Testis (tissue), 2 donors: Measurements from ENCODE around the gene OVCH2.

Experiments
- POLR2A ChIP-seq: fragments of 450-650 bp; IDR thresholded peaks from one replicate; pipeline ENCODE4 v1.6.1; 2017; ENCODE audit warnings: antibody characterized with exemption, mild to moderate bottlenecking, moderate library complexity
- TF ChIP-seq, protein P1 (sequence below), 3 experiments: fragments of 450-650 bp in 2 of 3; fragments of 200-600 bp in 1 of 3; sonication (generic) in 1 of 3; IDR thresholded peaks; one replicate each; pipeline ENCODE4 v1.5.1; 2016 to 2019; ENCODE audit warnings: antibody characterized with exemption in 3 of 3, mild to moderate bottlenecking in 2 of 3, moderate library complexity in 1 of 3

DNA sequence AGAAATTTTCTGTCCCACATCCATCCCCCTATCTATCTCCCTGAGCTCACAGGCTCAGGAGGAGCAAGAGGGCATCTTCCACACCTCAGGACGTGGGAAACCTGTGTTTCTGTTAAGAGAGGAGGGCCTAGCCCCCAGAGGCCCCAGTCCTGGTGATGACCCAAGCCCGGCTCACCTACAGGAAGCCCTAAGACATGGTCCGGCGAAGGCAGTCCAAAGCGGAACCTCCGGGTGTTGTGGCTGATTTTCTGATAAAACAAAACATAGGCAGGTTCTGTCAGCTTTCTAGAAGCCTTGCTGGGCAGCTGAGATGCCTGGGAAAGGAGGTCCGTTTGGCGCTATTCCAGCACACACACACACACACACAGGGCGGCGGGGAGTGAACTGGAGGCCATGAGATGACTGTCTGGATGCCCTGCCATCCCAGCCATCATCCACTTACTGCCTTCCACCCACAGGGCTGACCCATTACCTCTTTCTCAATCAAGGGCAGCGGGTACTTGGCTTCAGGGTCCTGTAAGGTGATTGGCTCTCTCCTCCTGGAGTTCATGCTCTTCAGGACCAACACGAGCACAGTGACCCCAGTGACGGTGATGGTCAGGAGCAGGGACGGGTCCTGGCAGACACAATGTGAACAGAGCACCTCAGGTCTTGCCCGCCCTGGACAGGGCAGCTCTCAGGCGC lies 33.9 kb downstream of the OVCH2 start:
- TF ChIP-seq, protein P1, sequence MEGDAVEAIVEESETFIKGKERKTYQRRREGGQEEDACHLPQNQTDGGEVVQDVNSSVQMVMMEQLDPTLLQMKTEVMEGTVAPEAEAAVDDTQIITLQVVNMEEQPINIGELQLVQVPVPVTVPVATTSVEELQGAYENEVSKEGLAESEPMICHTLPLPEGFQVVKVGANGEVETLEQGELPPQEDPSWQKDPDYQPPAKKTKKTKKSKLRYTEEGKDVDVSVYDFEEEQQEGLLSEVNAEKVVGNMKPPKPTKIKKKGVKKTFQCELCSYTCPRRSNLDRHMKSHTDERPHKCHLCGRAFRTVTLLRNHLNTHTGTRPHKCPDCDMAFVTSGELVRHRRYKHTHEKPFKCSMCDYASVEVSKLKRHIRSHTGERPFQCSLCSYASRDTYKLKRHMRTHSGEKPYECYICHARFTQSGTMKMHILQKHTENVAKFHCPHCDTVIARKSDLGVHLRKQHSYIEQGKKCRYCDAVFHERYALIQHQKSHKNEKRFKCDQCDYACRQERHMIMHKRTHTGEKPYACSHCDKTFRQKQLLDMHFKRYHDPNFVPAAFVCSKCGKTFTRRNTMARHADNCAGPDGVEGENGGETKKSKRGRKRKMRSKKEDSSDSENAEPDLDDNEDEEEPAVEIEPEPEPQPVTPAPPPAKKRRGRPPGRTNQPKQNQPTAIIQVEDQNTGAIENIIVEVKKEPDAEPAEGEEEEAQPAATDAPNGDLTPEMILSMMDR (IDR thresholded peaks at IDR 0.05), result no peak
- TF ChIP-seq POLR2A, result no peak
